Fibroblast of the aortic adventitia (primary cell): ENCODE results near the gene RPS15. TPM values are rescaled to one million over a fixed set of nuclear protein-coding genes. Genes with fewer than 3 reads are reported as not detected.

Experiments used
- DNase-seq: peaks from one replicate; pipeline ENCODE4 v3.0.0-alpha.2; 2010; ENCODE audit warnings: low read depth
- H3K4me3 ChIP-seq: 2 replicates; pipeline ENCODE4 v1.5.1; 2011; ENCODE audit warnings: low read depth, mild to moderate bottlenecking, control low read depth, low read length, moderate library complexity
- CTCF ChIP-seq: IDR thresholded peaks from 2 replicates; pipeline ENCODE4 v1.5.1; 2011; ENCODE audit warnings: mild to moderate bottlenecking, low read length, control low read depth, inconsistent platforms; ENCODE audit not compliant: insufficient read depth
- total RNA-seq: library from RNA; depleted of rRNA; stranded (reverse); fragments of >200 nt; gene quantifications from 2 replicates; pipeline ENCODE4 v1.2.3, GENCODE V29; 2012; ENCODE audit warnings: low replicate concordance

RPS15 gene
- total RNA-seq, 1 donor, result 712 TPM

DNA sequence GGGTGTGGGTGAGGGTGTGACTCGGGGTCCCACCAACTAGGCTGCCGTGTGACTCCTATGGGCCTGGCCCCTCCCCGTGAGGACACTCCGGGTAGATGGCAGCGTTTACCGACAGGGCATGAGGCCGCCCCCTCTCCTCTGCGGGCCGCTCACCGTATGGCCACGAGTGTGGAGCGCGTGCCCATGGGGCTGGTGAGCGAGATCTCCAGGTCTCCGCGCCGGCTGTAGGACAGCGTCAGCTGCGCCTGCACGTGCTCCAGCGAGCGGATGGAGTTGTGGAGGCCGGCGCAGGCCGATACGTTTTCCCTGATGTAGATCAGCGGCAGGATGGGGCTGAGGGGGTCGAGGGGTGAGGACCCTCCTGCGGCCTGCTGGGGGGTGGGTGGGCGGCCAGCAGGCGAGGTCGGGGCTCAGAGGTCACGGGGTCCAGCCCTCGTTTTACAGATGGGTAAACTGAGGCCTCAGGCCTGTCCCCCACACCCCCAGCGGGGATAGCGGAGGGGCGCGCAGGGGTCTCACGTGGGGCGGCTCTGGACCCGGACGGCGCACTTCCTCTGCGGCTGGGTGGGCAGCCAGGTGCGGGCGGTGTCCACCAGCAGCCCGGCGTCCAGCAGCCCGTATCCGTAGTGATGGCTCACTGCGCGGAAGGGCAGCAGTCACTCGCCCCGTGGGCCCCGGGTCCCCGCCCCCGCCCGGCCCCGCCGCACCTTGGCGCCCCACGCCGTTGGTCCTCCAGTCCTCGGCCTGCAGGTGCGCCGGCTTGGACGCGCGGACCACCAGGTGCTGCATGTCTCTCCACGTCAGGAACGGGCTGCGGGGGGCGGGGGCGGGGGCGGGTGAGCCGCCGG is 45.2 kb downstream of the RPS15 start:
- DNase-seq, result no peak

DNA sequence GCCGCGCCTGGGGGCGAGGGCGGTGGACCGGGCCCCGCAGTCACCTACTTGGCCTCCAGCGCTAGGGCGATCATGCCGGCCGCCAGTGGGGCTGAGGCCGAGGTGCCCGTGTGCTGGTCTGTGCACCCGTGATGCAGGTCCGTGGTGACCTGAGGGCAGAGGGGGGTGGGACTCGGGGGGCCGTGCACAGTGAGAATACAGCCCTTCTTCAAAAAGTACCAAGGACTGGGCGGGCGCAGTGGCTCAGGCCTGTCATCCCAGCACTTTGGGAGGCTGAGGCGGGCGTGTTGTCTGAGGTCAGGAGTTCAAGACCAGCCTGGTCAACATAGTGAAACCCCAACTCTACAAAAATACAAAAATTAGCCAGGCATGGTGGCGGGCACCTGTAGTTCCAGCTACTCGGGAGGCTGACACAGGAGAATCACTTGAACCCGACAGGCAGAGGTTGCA is 45.8 kb downstream of the RPS15 start:
- DNase-seq, result no peak
- no peak for TF ChIP-seq CTCF
- no peak overlapping the region for H3K4me3 ChIP-seq

More for the DNA sequence above, 45.2 kb downstream of the RPS15 start:
- TF ChIP-seq CTCF, result no peak
- no peak overlapping the region for H3K4me3 ChIP-seq

GRCh38 chr19:1486720-1487575 is 48.8 kb downstream of the RPS15 start:
- no peak for DNase-seq
- H3K4me3 ChIP-seq, result no peak overlapping the region
- TF ChIP-seq CTCF, result no peak

DNA sequence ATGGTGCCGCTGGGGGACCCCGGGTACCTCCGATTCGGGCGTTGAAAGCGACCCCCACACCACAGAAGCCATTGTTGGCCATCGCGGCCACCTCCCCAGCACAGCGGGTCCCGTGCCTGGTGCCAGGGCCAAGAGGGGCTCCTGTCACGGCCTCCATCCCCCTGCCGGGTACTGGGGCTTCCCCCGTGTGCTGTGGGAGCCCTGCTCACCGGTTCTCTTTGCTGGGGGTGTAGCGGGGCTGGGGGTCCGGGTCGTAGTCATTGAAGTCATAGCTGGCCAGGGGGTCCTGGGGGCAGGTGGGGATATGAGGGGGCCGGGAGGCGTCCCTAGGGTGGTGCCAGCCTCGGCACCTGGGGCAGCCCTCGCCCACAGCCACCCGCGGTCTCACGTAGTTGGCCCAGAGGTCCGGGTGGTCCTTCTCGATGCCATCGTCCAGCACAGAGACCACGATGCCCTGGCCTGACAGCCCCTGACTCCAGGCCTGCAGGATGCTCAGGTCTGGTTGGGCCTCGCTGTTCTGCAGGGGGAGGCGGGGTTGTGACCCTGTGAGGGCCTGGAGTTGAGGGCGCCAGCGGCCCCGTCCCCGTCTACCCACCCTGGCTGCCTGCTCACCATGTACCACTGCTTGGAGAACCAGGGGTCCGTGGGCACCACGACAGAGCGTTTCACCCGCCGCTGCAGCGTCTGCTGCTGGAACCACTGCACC is 49.5 kb downstream of the RPS15 start:
- TF ChIP-seq CTCF, result no peak
- no peak overlapping the region for H3K4me3 ChIP-seq
- no peak for DNase-seq

DNA sequence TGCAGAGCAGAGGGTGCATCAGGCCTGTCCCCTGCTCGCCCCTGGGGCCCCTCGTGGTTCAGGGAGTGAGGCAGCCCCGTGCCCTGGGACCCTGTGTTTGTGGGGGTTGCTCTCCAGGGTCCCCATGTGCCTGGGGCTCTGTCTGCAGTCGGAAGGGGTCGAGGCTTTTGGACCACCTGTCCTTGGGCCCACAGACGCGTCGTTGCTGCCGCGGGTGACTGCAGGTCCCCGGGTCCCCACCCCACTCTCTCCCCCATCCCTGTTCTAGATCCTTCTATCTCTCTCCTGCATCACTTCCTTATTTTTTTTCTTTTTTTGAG is 50.0 kb downstream of the RPS15 start:
- no peak overlapping the region for H3K4me3 ChIP-seq
- TF ChIP-seq CTCF, result no peak
- DNase-seq, result no peak

DNA sequence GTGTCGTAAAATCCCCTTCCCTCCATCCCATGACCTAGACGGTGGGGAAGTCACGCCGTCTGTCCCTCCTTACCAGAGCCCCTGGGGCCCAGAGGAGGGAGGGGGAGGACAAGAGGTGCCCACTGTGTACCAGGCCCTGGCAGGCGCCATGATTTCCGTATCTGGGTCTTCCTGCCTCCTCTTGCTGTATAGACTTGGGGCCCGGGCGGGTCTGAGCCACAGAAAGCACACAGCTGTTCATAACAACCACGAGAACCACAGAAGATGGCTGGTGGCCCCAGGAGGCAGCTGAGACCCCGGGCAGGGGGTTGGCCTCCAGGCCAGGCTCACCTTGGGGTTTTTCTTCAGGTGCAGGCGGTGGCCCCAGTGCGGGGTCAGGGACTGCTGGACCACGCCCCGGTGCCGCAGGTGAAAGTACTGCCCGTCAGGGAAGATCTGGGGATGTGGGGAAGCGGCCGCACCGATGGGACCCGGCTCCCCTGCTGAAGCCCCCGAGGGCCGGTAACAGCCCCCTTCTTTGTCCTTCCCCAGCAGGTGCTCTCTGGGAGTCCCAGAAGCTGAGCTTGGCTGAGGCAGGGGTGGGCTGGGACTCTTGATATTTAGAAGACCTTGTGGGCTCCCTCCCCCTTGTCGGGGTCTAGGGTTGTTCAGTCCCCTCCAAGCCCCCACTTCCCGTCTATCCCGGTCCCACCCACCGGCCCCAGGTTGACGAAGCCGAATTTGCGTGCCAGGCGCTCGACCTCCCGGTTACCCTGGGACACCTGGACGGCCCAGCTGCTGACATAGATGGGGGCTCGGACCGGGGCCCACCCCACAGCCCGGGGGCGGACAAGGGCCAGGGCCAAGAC is 51.5 kb downstream of the RPS15 start:
- TF ChIP-seq CTCF, result no peak
- DNase-seq, result no peak
- H3K4me3 ChIP-seq, result peak overlapping the region; percentile 74
